Lower leg skin (tissue), 3 donors: ENCODE results near the gene TSHZ2.

Source experiments
- CTCF ChIP-seq, 3 donors: fragments of 450-650 bp; IDR thresholded peaks; one replicate each; pipeline ENCODE4 v1.5.1; 2016; ENCODE audit warnings: antibody characterized with exemption in 3 of 3, mild to moderate bottlenecking in 3 of 3, moderate library complexity in 2 of 3
- POLR2A ChIP-seq, 2 donors: fragments of 450-650 bp; IDR thresholded peaks; one replicate each; pipeline ENCODE4 v1.6.1; 2016 to 2017; ENCODE audit warnings: antibody characterized with exemption in 2 of 2, mild to moderate bottlenecking in 1 of 2, moderate library complexity in 1 of 2

GRCh38 chr20:53068241-53068640 is 96.1 kb downstream of the TSHZ2 start:
- TF ChIP-seq CTCF (IDR thresholded peaks at IDR 0.05), result no peak
- TF ChIP-seq POLR2A (IDR thresholded peaks at IDR 0.05), result no peak
